ENCODE data around the gene ATP2C2.

GRCh38 chr16:84505249-84506187 lies 137.2 kb downstream of the ATP2C2 start:
- TF ChIP-seq, protein P1, sequence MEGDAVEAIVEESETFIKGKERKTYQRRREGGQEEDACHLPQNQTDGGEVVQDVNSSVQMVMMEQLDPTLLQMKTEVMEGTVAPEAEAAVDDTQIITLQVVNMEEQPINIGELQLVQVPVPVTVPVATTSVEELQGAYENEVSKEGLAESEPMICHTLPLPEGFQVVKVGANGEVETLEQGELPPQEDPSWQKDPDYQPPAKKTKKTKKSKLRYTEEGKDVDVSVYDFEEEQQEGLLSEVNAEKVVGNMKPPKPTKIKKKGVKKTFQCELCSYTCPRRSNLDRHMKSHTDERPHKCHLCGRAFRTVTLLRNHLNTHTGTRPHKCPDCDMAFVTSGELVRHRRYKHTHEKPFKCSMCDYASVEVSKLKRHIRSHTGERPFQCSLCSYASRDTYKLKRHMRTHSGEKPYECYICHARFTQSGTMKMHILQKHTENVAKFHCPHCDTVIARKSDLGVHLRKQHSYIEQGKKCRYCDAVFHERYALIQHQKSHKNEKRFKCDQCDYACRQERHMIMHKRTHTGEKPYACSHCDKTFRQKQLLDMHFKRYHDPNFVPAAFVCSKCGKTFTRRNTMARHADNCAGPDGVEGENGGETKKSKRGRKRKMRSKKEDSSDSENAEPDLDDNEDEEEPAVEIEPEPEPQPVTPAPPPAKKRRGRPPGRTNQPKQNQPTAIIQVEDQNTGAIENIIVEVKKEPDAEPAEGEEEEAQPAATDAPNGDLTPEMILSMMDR (conservative IDR thresholded peaks at IDR 0.05; ENCODE audit: low read depth, low read length): no peak
- TF ChIP-seq EZH2 (IDR thresholded peaks at IDR 0.05; ENCODE audit: low read length, unreplicated experiment): no peak
- no peak for TF ChIP-seq EZH2phosphoT487 (IDR thresholded peaks at IDR 0.05; ENCODE audit: borderline replicate concordance, low read length)
